ENCODE results near the gene SASH1.

Gene SASH1

DNA sequence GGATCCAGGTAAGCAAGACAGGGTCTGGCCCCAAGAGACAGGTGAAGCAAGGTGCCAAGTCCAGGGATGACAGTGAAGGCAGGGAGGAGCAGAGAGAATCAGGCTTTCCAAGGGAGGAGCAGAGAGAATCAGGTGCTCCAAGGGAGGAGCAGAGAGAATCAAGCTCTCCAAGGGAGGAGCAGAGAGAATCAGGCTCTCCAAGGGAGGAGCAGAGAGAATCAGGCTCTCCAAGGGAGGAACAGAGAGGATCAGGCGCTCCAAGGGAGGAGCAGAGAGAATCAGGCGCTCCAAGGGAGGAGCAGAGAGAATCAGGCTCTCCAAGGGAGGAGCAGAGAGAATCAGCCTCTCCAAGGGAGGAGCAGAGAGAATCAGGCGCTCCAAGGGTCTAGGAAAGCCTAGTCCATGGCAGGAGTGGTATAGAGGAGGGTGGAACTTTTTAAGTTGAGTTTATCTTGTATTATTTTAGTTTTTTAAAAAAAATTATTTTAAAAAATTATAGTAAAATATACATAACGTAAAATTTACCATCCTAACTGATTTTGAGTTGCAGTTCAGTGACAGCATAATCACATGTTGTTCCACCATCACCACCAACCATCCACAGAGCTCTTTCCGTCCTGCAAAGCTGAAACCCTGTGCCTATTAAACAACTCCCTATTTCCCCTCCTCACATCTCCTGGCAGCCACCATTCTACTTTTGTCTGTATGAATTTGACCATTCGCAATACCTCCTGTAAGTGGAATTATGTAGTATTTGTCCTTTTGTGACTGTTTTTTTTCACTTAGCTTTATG is 64.1 kb downstream of the SASH1 start:
- no peak for DNase-seq

DNA sequence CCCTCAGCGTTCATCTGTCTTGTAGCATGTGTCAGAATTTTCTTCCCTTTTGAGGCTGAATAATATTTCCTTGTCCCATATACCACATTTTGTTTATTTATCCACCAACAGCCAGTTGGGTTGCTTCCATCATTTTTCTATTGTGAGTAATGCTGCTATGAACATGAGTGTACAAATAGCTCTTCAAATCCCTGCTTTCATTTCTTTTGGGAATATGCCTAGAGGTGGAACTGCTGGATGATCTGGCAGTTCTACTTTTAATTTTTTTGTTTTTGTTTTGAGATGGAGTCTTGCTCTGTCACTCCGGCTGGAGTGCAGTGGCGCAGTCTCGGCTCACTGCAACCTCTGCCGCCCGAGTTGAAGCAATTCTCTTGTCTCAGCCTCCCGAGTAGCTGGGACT is 64.7 kb downstream of the SASH1 start:
- peak; percentile 98 for DNase-seq

DNA sequence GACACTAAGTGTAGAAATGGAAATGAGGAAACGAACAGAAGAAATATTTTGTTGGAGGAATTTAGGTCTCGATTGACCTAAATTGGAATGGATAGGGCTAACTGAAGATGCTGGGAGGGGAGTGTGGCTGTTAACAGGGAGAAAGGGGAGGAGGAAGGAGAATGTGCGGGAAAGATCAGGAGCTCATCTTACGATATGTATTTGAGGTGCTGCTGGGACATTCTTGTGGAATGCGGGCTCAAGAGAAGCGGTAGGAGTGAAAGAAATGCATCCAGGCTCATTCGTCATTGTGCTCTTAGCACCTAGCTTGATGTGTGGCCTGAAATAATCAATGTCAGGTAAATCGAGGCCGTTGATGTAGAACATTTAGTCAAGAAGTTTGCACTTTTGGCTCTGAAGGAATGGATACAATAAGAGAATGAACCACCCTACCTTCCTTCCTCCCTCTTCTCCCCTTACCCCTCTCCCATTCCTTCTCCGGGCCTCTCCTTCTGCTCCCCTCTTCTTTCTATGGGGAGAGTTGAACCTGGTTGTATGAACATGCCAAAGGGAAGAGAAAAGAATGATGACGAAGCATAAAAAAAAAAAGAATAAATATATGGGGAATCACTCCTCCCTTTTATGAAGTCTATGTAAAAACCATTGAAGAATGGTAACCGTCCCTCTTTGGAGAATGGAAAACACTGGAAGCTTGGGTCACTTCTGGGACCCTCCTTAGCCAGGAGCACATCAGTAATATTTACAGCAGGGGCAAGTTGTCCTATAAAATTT is 70.9 kb downstream of the SASH1 start:
- DNase-seq: no peak

DNA sequence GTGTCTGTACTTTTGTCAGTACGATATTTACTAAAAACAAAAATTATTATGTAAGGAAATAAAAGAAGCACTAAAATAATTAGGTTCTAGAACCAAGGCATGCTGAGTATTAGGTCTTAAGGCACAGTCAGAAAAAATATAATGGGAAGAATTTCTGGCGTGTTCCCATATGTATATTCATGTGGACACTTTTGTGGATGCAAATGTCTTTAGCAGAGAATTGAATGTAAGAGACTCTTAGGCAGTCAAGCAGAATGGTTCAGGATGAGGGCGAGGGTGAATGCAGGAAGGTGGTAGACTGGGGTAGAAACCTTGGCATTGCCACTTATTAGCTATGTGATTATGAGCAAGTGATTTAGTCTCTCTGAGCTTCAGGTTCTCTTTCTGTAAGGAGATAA is 71.5 kb downstream of the SASH1 start:
- DNase-seq: no peak

DNA sequence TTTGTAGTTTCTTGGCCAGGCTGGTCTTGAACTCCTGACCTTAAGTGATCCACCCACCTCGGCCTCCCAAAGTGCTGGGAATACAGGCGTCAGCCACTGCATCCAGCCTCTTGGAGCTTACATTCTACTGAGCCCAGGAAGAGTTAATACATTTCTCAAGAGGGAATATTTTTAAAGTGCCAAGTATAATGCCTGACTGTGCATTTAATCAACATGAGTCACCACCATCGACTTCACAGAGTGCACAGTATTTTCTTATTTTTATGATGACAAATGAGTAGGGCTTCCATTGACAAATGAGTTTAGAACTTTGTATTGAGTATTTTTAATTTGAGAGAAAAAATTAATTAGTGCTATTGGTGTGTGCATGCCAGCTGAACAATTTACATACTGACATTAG is 72.2 kb downstream of the SASH1 start:
- DNase-seq: peak; percentile 88

DNA sequence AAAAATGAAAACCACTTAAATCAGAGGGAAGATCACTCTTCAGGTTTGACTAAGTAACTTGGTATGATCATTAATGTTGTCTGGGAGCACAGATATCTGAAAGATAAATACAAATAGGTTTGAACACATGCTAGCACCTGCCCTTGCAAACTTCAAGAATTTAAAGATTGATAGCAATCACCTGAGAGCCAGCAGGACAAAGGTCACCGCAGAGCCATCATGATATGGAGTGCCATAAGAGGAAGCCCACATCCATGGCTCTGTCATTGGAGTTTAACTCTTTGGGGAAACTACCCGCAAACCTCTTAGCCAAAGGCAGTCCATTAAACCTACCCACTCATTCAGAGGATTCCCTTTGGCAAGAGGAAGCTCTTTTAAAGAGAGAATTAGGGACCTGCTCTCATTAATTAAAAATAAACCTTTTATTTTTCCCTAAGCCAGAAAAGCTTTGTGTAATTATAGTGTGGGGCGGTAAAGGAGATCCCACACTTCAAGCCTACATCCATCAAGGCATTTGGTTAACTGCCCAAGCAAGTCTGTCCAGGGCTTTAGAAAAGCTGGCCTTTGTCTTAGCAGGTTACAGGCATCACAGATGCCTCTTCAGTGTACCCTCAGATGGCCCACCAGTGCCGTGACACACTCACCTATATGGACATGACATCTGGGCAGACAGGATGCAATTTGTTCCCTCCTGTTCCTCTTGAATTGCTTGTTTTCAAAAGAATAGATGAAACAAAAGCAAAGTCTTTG is 73.0 kb downstream of the SASH1 start:
- no peak for DNase-seq

DNA sequence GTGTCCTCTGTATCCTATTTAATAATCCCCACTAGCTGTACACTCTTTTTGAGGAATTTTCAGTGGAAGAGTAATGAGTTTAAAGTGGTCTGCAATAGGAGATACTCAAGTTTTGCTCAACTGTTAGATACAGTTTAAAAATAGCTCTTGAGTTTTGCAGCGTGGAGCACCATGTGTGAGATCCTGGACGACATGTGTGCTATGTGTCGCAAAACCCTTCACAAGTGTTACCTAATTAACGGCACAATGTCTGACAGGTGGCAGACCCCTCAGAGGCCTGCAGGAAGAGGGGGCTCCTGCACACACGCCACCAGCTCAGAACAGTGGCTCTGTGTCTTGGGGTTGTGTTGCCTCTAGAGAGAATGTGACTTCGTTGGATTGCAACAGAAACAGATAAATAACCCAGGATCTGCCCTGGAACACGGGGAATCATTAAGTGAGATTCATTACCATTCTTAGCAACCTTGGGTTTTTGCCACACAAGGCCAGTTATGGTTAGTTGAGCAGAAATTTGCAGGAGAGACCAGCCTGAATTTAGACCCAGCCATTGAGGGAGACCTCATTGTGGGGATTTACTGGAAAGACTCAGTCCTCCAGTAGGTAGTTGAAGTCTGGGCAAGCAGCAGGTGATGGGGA is 73.8 kb downstream of the SASH1 start:
- no peak for DNase-seq

DNA sequence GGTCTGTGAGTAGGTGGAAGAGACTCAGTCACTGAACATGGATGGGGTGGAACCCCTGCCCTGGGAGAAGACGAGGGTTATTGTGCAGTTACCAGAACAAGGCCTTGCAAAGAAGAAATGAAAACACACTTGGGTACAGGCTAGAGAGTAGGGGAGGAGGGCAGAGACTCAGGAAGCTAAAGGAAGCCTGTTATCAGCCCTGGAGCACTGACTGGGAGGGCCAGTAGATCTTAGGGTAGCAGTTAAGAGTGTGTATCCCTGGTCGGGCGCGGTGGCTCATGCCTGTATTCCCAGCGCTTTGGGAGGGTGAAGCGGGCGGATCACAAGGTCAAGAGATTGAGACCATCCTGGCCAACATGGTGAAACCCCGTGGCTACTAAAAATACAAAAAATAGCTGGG is 74.4 kb downstream of the SASH1 start:
- DNase-seq: no peak

DNA sequence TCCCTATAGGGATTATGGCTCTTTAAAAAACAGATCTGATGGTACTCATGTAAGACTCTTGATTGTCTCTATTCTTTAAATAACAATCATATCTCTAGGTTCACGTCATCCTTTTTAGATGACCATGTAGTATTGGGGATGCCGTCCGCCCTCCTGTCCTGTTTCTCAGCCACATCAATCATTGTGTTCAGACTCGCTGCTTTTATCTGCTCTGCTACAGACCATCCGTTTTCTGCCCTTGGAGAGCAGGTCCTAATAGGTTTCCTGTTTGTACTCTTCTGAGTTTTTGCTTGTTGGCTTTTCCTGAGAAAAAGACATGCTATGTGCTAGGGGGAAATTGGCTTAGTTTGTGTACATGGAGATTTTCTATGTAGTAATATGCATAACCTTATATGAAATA is 76.8 kb downstream of the SASH1 start:
- DNase-seq: no peak

DNA sequence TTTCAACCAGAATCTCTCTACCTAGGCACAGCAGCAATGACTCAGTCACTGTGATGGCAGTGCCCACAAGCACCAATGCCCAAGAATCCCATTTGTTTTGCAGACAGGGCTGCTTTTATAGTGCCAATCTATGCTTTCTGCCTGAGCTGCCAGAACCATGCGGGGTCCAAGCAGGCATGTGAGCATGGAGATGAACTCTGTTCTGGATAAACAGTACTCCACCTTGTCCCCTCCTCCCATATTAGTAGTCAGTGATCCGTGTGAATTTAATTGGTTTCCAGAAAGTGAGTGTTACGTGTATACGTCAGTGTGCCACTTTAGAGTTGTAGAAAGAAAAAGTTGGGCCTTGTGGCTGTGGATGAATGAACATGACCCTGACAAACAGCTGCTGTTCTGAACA is 79.4 kb downstream of the SASH1 start:
- DNase-seq: no peak

DNA sequence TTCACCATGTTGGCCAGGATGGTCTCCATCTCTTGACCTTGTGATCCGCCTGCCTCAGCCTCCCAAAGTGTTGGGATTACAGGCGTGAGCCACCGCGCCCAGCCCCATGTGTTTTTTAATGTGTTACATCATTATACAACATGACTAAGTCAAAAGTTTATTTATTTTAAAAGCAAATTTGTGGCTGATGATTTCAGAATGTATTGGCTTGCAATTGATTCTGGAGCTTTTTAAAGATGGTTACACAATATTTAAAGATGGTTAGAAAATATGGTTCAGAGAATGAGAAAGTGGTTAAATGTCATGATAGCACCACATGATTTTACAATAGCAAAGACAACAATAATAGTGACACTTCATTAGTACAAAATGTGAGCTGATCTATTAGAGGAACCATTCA is 80.5 kb downstream of the SASH1 start:
- DNase-seq: peak; percentile 73

DNA sequence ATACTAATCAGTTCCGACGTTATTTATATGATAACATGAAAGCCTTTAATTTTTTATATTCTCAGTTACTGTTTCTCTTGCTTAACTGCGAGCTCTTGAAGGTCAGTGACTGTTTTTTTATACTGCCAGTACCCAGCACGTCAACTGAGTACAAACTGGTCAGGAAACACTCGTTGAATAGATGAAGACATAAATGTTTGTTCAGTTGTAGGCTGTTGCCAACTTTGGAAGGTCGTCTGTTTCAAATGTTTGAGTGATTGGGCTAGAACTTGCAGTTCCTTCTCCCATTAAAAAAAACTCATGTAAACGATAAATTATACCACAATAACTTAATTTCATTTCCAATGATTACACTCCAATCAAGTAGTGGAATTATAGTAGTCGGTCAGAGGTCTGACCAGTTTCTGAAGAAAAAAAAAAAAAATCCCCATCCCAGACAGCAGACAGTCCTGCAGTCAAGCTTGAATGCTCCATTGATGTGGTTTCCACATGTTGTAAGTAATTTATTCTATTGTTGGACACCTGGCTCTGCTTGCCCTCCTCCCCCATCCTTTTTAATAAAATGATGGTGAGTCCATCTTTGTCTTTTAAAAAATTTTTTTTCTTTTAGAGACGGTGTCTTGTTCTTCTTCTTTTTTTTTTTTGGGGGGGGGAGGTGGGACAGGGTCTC is 81.1 kb downstream of the SASH1 start:
- DNase-seq: peak; percentile 13

DNA sequence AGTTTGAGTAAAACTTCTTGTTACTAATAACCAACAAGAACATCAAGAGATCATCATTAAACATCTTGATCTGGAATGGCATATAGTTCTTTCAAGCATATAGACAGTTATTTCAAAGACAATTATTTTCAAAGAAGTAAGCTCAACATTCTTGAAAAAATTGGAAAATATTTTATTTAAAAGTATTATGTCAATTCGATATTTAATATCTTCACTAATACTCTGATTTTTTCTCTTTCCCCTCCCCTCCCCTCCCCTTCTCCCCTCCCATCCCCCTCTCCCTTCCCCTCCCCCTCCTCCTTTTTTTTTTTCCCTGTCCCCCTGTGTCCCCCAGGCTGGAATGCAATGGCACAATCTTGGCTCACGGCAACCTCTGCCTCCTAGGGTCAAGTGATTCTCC is 82.8 kb downstream of the SASH1 start:
- no peak for DNase-seq

DNA sequence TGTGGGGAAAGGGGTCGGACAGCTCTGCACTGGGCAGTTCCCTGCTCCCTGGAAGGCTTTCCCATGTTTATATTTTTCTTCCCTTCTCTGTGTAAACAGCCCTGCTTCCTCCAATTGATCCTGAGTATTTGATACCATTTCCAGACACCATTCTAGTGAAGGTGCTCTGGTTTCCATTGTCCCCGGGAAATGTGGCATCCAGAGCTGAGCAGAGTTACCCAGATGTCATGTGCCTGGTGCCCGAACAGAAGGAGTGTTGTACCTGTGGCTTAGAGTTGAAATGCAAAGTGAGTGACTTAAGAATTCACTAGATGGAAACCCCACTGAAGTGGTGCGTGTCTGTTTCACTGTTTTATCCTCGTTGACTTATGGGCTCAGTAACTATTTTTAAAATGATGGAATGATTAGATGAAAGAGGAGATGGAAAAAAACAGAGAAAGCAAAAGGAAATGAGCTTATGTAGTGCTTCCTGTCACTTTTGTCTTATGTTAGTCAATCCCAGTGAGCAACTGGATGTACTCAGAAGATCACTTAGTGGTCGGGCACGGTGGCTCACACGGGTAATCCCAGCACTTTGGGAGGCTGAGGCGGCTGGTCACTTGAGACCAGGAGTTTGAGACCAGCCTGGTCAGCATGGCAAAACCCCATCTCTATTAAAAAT is 83.8 kb downstream of the SASH1 start:
- no peak for DNase-seq

DNA sequence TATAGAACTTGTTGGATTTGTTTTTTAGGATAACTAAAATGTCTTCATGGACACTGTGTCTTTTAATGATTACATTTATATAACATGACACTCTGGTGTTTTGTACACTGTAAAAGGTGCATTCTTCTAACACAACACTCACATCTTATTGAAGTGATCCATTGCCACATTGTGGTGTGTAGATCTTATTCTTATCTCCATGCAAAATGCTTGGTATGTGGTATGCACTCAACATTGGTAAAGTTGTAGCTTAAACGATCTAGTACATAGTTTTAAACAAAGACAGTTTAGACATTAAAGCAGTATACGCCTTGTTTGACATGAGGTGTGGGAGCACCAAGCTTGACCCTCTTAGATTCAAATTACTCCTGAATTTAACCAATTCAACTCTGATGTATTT is 84.7 kb downstream of the SASH1 start:
- DNase-seq: no peak

DNA sequence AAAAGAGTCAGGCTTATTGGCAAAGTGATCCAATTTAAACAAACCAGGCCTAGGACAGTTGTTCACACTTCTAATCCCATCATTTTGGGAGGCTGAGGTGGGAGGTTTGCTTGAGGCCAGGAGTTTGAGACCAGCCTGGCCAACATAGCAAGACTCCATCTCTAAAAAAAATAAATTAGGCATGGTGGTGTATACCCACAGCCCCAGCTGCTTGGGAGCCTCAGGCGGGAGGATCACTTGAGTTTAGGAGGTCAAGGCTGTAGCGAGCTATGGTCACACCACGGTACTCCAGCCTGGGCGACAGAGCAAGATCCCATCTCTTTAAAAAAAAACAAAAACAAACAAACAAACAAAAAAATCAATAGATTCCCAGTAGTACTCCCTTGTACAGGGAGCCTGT is 86.8 kb downstream of the SASH1 start:
- DNase-seq: no peak

DNA sequence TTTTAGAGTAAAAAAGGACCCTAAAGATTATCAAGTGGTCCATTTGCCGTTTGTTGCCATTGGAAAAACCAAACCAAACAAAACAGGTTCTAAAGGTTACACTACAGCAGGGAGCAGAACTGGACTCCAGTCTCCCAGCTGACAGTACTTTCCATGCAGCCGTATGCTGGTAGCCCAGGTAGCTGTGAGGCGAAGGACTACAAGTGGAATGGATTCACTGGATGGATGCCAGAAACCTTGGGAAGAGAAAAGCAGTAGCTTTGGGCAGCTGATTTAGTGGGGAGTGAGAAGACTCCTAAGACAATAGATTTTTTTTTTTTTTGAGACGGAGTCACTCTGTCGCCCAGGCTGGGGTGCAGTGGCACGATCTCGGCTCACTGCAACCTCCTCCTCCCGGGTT is 88.3 kb downstream of the SASH1 start:
- no peak for DNase-seq

DNA sequence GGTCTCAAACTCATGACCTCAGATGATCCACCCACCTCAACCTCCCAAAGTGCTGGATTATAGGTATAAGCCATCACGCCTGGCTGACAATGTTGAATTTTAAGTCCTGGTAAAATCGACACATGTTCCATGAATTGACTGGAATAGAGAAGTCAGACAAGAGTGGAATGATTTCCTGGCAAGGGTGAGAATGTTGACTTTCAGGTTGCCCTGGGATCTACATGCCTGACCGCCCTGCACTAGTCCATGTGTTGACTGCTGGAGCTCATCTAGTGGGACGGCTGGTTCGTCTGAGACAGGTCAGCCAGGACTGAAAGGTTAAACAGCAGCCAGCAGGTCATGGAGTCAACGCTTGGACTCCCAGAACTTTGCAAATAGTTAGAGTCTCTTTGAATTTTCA is 88.8 kb downstream of the SASH1 start:
- no peak for DNase-seq

DNA sequence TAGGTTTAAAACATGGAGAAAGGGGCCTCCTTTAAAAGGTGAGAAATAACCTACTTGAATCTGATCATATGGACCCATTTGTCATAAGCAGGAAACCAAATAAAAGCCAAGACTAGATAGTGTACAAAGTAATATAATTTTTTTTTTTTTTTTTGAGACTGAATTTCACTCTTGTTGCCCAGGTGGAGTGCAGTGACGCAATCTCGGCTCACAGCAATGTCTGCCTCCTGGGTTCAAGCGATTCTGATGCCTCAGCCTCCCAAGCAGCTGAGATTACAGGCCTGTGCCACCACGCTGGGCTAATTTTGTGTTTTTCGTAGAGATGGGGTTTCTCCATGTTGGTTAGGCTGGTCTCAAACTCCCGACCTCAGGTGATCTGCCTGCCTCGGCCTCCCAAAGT is 89.2 kb downstream of the SASH1 start:
- DNase-seq: no peak

DNA sequence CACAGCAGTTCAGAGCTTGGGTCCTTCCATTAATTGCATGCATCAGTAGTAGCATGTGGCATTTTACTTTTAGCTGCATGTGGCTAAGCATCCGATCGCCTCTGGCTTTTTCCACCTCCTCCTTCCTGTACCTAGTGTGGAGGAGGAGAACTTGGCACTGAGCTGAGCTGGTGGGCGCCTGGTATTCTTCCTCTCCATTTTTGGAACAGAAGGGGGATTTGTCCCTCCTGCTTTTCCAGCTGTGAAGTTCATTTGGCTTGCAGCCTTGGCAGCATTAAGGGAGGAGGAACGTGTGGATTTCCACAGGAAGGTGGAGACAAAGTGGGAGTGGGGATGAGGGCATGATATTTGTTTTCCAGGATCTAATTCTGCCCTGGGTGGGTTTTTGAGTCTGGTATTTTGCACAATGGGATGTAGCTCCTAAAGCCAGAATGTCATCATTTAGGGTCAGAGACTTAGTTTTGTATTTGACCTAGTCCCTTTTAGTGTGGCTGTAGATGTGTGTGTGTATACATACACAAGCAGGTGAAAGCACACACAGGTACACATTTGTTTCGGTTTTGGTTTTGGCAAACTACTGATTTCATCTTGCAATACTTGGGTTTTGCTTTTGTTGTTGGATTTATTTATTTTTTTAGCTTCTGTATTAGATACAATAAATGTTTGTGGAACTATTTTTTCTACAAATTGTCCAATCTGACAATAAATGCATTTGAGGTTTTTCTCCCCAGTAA is 90.0 kb downstream of the SASH1 start:
- no peak for DNase-seq

DNA sequence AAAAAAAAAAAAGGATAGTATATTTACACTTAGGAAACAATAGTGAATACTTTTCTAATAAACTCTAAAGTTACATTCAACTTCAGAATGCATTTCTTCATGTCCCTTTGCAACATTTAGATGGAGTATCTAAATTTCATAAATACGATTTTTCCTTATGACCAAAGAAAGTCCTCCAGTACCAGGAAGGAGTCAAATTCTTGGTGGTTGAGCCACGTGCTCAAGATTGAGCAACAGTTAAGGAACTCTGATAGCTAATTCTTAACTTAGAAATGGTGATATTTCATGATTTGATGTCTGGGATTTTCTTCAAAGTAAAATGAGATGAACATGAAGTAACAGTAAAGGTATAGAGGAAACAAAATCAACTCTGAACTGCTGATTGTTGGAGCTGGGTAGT is 92.7 kb downstream of the SASH1 start:
- DNase-seq: peak; percentile 50

DNA sequence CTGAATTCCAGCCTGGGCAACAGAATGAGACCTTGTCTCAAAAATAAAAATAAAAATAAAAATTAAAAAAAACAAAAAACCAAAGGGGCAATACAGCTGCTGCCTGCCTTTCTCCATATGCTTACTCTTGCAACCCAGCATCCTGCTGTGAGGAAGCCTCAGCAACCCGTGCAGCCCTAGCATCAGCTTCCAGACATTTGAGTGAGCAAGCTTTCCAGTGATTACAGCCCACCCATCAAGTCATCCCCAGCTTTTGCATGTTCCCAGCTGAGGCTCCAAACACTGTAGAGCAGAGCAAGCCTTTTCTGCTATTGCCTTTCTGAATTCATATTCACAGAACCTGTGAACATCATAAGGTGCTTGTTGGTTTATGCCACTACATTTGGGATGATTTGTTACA is 93.8 kb downstream of the SASH1 start:
- DNase-seq: no peak
